Endodermal cell (in vitro differentiated cells): ENCODE measurements around the gene BMP2K. TPM values are rescaled to one million over a fixed set of nuclear protein-coding genes. Genes with fewer than 3 reads are reported as not detected.

Source experiments
- DNase-seq: peaks from one replicate; pipeline ENCODE4 v3.0.0-alpha.2; 2017
- H3K27ac ChIP-seq: 2 replicates; pipeline ENCODE4 v1.5.1; 2013; ENCODE audit warnings: mild to moderate bottlenecking, low read depth, low read length, moderate library complexity
- H3K27me3 ChIP-seq: 2 replicates; pipeline ENCODE4 v1.6.1; 2013; ENCODE audit warnings: mild to moderate bottlenecking, low read length, moderate library complexity; ENCODE audit not compliant: insufficient read depth, control insufficient read depth, poor library complexity, severe bottlenecking
- H3K36me3 ChIP-seq: 2 replicates; pipeline ENCODE4 v1.7.0; 2013; ENCODE audit warnings: mild to moderate bottlenecking, low read length, moderate library complexity; ENCODE audit not compliant: control insufficient read depth, insufficient read depth
- H3K4me1 ChIP-seq: one replicate; pipeline ENCODE4 v1.7.0; 2013; ENCODE audit warnings: low read length; ENCODE audit not compliant: control insufficient read depth, insufficient read depth
- H3K4me3 ChIP-seq: 2 replicates; pipeline ENCODE4 v1.5.1; 2013; ENCODE audit warnings: mild to moderate bottlenecking, low read length, moderate library complexity
- H3K9ac ChIP-seq: 2 replicates; pipeline ENCODE4 v1.6.1; 2013; ENCODE audit warnings: mild to moderate bottlenecking, low read length, moderate library complexity; ENCODE audit not compliant: poor library complexity, severe bottlenecking; ENCODE audit errors: extremely low read depth
- H3K9me3 ChIP-seq: 2 replicates; pipeline ENCODE4 v1.6.1; 2013; ENCODE audit warnings: mild to moderate bottlenecking, low read length, moderate library complexity; ENCODE audit not compliant: control insufficient read depth
- H3K27ac Mint-ChIP-seq: 2 replicates; pipeline ENCODE4 v1.8.0; 2020; ENCODE audit warnings: mixed read lengths
- H3K27me3 Mint-ChIP-seq: 2 replicates; pipeline ENCODE4 v1.8.0; 2021; ENCODE audit warnings: mild to moderate bottlenecking, mixed read lengths; ENCODE audit not compliant: insufficient read depth
- H3K36me3 Mint-ChIP-seq: 2 replicates; pipeline ENCODE4 v1.8.0; 2020; ENCODE audit warnings: low read depth, mixed read lengths
- H3K4me1 Mint-ChIP-seq: 2 replicates; pipeline ENCODE4 v1.8.0; 2020; ENCODE audit warnings: mixed read lengths
- H3K4me3 Mint-ChIP-seq: 2 replicates; pipeline ENCODE4 v1.8.0; 2020; ENCODE audit warnings: mild to moderate bottlenecking, moderate library complexity, mixed read lengths
- H3K9me3 Mint-ChIP-seq: 2 replicates; pipeline ENCODE4 v1.8.0; 2020; ENCODE audit warnings: mild to moderate bottlenecking, mixed read lengths
- CTCF ChIP-seq: fragments of 200-600 bp; sonication (generic); conservative IDR thresholded peaks from 2 replicates; pipeline ENCODE4 v1.5.0; 2021; ENCODE audit warnings: antibody characterized with exemption, mild to moderate bottlenecking
- WGBS, 2 experiments: methylation state at CpG; one replicate each; pipeline versions ENCODE4 v1.1.5 to v1.1.7; 2013; ENCODE audit warnings: missing lambda C conversion rate in 2 of 2, mixed read lengths in 1 of 2; ENCODE audit not compliant: insufficient coverage in 1 of 2, insufficient read length in 1 of 2; 5-methylcytosine and 5-hydroxymethylcytosine counted together
- total RNA-seq, 2 donors: library from RNA; stranded (reverse); fragmentation: NEBNext Ultra II Directional in 1 of 2; extraction: Animal tissue kit (Norgen Biotek cat#: 25700) in 1 of 2; gene quantifications; 2 replicates in 1 of 2; 3 replicates in 1 of 2; pipeline ENCODE4 v1.2.1, GENCODE V29; 2021

Gene BMP2K
- total RNA-seq, 2 donors from 2014 or later = 39.4 to 49.1 TPM

GRCh38 chr4:78922207-78922606, 146.1 kb downstream of the BMP2K start:
- no peak for TF ChIP-seq CTCF
- no peak overlapping the region for H3K27ac ChIP-seq
- no peaks in the 10 kb centered on the region for H3K9me3 ChIP-seq
- no peak for DNase-seq
- H3K9ac ChIP-seq = no peak overlapping the region
- no peaks in the 10 kb centered on the region for H3K27me3 ChIP-seq
- H3K4me1 Mint-ChIP-seq = no peaks in the 10 kb centered on the region
- H3K36me3 ChIP-seq = peaks cover 27% of the 10 kb centered on the region
- H3K36me3 Mint-ChIP-seq = peaks cover 25% of the 10 kb centered on the region
- H3K27me3 Mint-ChIP-seq = no peaks in the 10 kb centered on the region
- H3K27ac Mint-ChIP-seq = peak overlapping the region; percentile 31
- no peak overlapping the region for H3K4me3 Mint-ChIP-seq
- no peaks in the 10 kb centered on the region for H3K9me3 Mint-ChIP-seq
- WGBS, 2 experiments = 80 to 87% methylated on average over 1 to 4 of the region's 4 CpGs
- H3K4me1 ChIP-seq = no peaks in the 10 kb centered on the region
- H3K4me3 ChIP-seq = no peak overlapping the region

- no peaks in the 10 kb centered on the region for H3K9me3 Mint-ChIP-seq
- no peak for DNase-seq
- H3K4me3 Mint-ChIP-seq = no peak overlapping the region
- peak; percentile 45 for TF ChIP-seq CTCF
- H3K27me3 Mint-ChIP-seq = no peaks in the 10 kb centered on the region
- H3K27ac Mint-ChIP-seq = no peak overlapping the region
- no peak overlapping the region for H3K9ac ChIP-seq
- no peaks in the 10 kb centered on the region for H3K9me3 ChIP-seq
- peaks cover 32% of the 10 kb centered on the region for H3K36me3 Mint-ChIP-seq
- peaks cover 24% of the 10 kb centered on the region for H3K36me3 ChIP-seq
- H3K4me1 ChIP-seq = no peaks in the 10 kb centered on the region
- H3K27me3 ChIP-seq = no peaks in the 10 kb centered on the region
- 95% methylated on average over 3 of the region's 4 CpGs; no CpG with 5 or more reads in 1 of the 2 experiments for WGBS, 2 experiments
- H3K27ac ChIP-seq = no peak overlapping the region
- H3K4me1 Mint-ChIP-seq = peaks cover 1% of the 10 kb centered on the region
- no peak overlapping the region for H3K4me3 ChIP-seq
Measured at GRCh38 chr4:78923464-78924312, 147.5 kb downstream of the BMP2K start.

GRCh38 chr4:78926826-78927225, 150.7 kb downstream of the BMP2K start:
- Histone ChIP-seq H3K27ac (no peak overlapping the region), H3K27me3 (no peaks in the 10 kb centered on the region), H3K4me1 (no peaks in the 10 kb centered on the region), H3K36me3 (peaks cover 33% of the 10 kb centered on the region), H3K4me3 (no peak overlapping the region), H3K9me3 (no peaks in the 10 kb centered on the region), H3K9ac (no peak overlapping the region)
- WGBS, 2 experiments = 93 to 100% methylated on average over 1 of the region's 1 CpG
- no peak for TF ChIP-seq CTCF
- no peaks in the 10 kb centered on the region for H3K27me3 Mint-ChIP-seq
- no peak overlapping the region for H3K27ac Mint-ChIP-seq
- peaks cover 48% of the 10 kb centered on the region for H3K36me3 Mint-ChIP-seq
- no peak for DNase-seq
- H3K4me3 Mint-ChIP-seq = no peak overlapping the region
- peaks cover 1% of the 10 kb centered on the region for H3K4me1 Mint-ChIP-seq
- H3K9me3 Mint-ChIP-seq = peaks cover 2% of the 10 kb centered on the region
